ENCODE measurements around the gene PCDHA1.

DNA sequence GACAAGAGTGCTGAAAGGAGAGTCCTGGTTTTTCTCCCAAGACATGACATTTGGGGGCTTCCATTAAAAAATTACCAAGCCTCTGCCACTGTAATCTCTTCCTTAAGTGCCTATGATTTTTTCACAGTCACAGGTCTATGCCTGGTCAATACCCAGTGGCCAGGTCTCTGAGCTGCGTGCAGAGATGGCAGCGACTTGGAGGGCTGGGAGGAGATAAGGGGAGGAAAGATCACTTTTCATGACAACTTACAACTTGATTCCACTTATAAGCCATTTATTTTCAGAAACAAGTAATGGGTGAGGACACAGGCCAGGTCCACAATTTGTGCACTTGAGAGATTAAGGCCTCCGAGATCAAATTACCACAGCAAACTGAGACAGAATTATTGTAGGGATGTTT, 178.4 kb downstream of the PCDHA1 start:
- TF ChIP-seq, protein P1, sequence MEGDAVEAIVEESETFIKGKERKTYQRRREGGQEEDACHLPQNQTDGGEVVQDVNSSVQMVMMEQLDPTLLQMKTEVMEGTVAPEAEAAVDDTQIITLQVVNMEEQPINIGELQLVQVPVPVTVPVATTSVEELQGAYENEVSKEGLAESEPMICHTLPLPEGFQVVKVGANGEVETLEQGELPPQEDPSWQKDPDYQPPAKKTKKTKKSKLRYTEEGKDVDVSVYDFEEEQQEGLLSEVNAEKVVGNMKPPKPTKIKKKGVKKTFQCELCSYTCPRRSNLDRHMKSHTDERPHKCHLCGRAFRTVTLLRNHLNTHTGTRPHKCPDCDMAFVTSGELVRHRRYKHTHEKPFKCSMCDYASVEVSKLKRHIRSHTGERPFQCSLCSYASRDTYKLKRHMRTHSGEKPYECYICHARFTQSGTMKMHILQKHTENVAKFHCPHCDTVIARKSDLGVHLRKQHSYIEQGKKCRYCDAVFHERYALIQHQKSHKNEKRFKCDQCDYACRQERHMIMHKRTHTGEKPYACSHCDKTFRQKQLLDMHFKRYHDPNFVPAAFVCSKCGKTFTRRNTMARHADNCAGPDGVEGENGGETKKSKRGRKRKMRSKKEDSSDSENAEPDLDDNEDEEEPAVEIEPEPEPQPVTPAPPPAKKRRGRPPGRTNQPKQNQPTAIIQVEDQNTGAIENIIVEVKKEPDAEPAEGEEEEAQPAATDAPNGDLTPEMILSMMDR (IDR thresholded peaks at IDR 0.05): no peak
- no peak for TF ChIP-seq POLR2AphosphoS5 (IDR thresholded peaks at IDR 0.05)
